ENCODE measurements around the gene CDH1. TPM values are rescaled to one million over a fixed set of nuclear protein-coding genes. Genes with fewer than 3 reads are reported as not detected.

Gene CDH1
- total RNA-seq, 1 donor from 2014 or later: 56.8 TPM

DNA sequence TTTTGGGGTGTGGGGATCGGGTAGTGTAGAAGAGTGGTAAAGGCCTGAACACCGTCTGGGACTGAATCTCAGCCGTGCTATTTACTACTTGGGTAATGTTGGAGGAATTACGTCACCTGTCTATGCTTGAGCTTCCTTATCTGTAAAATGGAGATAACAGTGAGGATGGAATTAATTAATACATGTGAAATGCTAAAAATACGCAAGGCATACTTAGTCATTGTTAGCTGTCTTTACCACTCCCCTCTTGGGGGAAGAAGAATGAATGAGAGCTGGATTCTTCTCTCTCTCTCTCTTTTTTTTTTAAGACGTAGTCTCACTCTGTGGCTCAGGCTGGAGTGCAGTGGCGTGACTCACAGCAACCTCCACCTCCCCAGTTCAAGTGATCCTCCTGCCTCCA lies 65.1 kb downstream of the CDH1 start:
- DNase-seq (ENCODE audit: low read depth): no peak
- no peak for TF ChIP-seq CTCF (conservative IDR thresholded peaks at IDR 0.05; ENCODE audit: low read depth, low read length)
- H3K4me3 ChIP-seq (ENCODE audit: low read depth, low read length): no peak overlapping the region

DNA sequence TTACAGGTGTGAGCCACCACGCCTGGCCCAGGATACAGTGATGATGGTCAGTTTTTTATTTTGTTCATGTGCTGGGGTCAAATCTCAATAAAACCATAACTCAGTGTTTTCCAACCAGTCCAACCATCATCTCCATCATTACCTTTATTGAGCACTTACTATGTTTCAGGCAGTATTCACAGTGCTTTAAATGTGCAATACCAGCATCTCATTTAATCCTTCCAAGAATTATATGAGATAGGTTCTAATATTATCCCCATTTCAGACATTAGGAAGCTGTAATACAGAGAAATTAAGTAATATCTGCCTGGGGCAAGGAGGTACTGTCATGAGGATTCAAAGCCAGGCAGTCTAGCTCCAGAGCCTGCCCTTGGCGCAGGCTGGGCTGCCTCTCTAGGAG lies 69.3 kb downstream of the CDH1 start:
- TF ChIP-seq CTCF (conservative IDR thresholded peaks at IDR 0.05; ENCODE audit: low read depth, low read length): no peak
- DNase-seq (ENCODE audit: low read depth): no peak
- H3K4me3 ChIP-seq (ENCODE audit: low read depth, low read length): no peak overlapping the region

DNA sequence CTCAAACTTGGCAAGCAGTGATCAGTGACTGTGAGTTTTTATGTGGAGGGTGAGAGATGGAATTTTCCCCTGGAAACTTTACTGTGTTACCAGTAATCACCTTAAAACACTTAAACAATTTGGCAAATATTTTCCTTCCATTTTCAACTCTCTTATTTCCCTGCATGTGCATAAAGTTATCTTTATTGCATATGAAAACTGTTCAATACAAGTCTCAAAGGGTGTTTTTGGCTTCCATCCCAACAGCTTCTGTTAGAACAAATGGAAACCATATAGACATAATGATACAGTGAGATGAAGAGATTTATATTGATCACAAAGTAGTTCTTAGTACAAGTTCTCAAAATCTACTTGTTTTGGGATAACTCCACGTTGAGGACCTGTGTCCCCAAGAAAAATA lies 69.9 kb downstream of the CDH1 start:
- H3K4me3 ChIP-seq (ENCODE audit: low read depth, low read length): no peak overlapping the region
- no peak for DNase-seq (ENCODE audit: low read depth)
- no peak for TF ChIP-seq CTCF (conservative IDR thresholded peaks at IDR 0.05; ENCODE audit: low read depth, low read length)

DNA sequence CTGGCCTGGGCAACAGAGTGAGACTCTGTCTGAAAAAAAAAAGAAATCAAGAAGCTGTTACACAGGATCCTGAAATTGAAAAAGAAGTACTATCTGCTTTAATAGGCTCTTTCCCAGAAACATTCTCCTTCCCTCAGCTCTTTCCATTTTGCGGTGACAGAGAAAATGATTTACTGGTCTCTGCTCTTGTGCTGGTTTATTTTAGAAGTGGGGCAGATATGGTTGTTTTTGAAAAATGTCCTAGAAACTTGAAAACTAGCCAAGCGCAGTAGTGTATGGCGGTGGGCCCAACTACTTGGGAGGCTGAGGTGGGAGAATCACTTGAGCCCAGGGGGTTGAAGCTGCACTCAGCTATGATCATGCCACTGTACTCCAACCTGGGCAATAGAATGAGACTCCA lies 77.4 kb downstream of the CDH1 start:
- DNase-seq (ENCODE audit: low read depth): no peak
- no peak overlapping the region for H3K4me3 ChIP-seq (ENCODE audit: low read depth, low read length)
- TF ChIP-seq CTCF (conservative IDR thresholded peaks at IDR 0.05; ENCODE audit: low read depth, low read length): no peak

- TF ChIP-seq CTCF (conservative IDR thresholded peaks at IDR 0.05; ENCODE audit: low read depth, low read length): no peak
- peak; percentile 68 for DNase-seq (ENCODE audit: low read depth)
- H3K4me3 ChIP-seq (ENCODE audit: low read depth, low read length): no peak overlapping the region
Measured at GRCh38 chr16:68823401-68824135, 86.5 kb downstream of the CDH1 start.

GRCh38 chr16:68825427-68825826 lies 88.3 kb downstream of the CDH1 start:
- no peak for DNase-seq (ENCODE audit: low read depth)

More at GRCh38 chr16:68825427-68825826, 88.3 kb downstream of the CDH1 start:
- no peak for TF ChIP-seq CTCF (conservative IDR thresholded peaks at IDR 0.05; ENCODE audit: low read depth, low read length)
- no peak overlapping the region for H3K4me3 ChIP-seq (ENCODE audit: low read depth, low read length)

All from epithelial cell of proximal tubule (primary cell).